H1 (cell line): ENCODE measurements around the gene VSNL1.

ENCODE experiments used
- CREB1 ChIP-seq: IDR thresholded peaks from 2 replicates; pipeline ENCODE4 v1.6.1; 2012; ENCODE audit warnings: inconsistent platforms
- KDM1A ChIP-seq: fragments of 200-600, 300-600 bp; sonication (generic); IDR thresholded peaks from 2 replicates; pipeline ENCODE4 v1.7.1; 2016; ENCODE audit warnings: mild to moderate bottlenecking, low read length, borderline replicate concordance
- TEAD4 ChIP-seq: IDR thresholded peaks from 2 replicates; pipeline ENCODE4 v1.6.1; 2012; ENCODE audit warnings: low read depth, low read length, inconsistent platforms, mixed read lengths

GRCh38 chr2:17662723-17663122 lies 122.2 kb downstream of the VSNL1 start:
- TF ChIP-seq TEAD4: no peak
- no peak for TF ChIP-seq KDM1A
- no peak for TF ChIP-seq CREB1
